Testis (tissue), 2 donors: Measurements from ENCODE around the gene TET1.
"Not testable (repeated sequence)": the region's sequence is repeated elsewhere in the genome, so short reads cannot be mapped to it uniquely, and the experiment has no call there.

ENCODE experiments used
- CTCF ChIP-seq, 3 experiments: fragments of 450-650 bp in 2 of 3; fragments of 200-600 bp in 1 of 3; sonication (generic) in 1 of 3; IDR thresholded peaks; one replicate each; pipeline ENCODE4 v1.5.1; 2016 to 2019; ENCODE audit warnings: antibody characterized with exemption in 3 of 3, mild to moderate bottlenecking in 2 of 3, moderate library complexity in 1 of 3
- POLR2A ChIP-seq: fragments of 450-650 bp; IDR thresholded peaks from one replicate; pipeline ENCODE4 v1.6.1; 2017; ENCODE audit warnings: antibody characterized with exemption, mild to moderate bottlenecking, moderate library complexity

DNA sequence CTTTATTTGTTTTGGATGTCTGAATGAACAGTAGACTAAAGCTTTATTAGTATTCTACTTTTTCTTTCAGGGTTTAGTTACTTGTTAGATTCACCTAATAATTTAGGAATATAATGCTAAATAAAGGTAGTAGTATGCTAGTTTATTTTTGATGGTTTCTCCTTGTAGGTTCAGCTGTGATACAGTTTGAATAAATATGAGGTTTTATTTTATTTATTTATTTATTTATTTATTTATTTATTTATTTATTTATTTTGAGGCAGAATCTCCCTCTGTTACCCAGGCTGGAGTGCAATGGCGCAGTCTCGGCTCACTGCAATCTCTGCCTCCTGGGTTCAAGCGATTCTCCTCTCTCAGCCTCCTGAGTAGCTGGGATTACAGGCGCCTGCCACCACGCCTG lies 180.5 kb downstream of the TET1 start:
- TF ChIP-seq CTCF (IDR thresholded peaks at IDR 0.05); POLR2A: not testable (repeated sequence)
